ENCODE data around the gene MINK1.

Gene MINK1

DNA sequence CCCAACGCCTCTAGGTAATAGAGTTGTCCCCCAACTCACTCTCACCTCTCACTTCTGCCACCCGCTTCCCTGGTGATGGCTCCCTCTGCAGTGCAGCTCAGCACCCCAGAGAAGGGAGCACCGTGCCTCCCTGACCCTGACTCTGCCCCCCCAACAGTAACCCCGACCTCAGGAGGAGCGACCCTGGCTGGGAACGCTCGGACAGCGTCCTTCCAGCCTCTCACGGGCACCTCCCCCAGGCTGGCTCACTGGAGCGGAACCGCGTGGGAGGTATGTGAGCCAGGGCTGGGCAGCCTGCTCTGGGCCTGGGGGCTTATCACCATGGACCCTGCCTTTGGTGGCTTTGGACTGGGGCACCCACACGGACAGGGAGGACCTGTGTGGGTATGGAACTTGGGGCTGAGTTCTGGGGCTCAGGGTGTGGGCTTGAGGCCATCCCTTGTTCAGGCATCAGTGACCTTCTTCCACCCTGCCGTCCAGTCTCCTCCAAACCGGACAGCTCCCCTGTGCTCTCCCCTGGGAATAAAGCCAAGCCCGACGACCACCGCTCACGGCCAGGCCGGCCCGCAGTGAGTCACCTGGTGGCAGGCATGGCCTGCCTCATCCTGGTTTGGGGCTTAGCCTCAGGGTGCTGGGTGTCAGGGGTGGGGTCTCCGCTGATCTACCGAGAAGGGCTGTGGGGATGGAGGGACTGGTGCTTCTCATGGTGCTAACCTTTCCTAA is 59.5 kb downstream of the MINK1 start:
- H3K4me3 ChIP-seq (ENCODE audit: control insufficient read depth, low read depth, low read length): no peak overlapping the region
- DNase-seq (ENCODE audit: low read depth): no peak
- TF ChIP-seq, protein P1, sequence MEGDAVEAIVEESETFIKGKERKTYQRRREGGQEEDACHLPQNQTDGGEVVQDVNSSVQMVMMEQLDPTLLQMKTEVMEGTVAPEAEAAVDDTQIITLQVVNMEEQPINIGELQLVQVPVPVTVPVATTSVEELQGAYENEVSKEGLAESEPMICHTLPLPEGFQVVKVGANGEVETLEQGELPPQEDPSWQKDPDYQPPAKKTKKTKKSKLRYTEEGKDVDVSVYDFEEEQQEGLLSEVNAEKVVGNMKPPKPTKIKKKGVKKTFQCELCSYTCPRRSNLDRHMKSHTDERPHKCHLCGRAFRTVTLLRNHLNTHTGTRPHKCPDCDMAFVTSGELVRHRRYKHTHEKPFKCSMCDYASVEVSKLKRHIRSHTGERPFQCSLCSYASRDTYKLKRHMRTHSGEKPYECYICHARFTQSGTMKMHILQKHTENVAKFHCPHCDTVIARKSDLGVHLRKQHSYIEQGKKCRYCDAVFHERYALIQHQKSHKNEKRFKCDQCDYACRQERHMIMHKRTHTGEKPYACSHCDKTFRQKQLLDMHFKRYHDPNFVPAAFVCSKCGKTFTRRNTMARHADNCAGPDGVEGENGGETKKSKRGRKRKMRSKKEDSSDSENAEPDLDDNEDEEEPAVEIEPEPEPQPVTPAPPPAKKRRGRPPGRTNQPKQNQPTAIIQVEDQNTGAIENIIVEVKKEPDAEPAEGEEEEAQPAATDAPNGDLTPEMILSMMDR (IDR thresholded peaks at IDR 0.05; ENCODE audit: control insufficient read depth, insufficient read depth, low read depth, low read length, missing control alignments): no peak

DNA sequence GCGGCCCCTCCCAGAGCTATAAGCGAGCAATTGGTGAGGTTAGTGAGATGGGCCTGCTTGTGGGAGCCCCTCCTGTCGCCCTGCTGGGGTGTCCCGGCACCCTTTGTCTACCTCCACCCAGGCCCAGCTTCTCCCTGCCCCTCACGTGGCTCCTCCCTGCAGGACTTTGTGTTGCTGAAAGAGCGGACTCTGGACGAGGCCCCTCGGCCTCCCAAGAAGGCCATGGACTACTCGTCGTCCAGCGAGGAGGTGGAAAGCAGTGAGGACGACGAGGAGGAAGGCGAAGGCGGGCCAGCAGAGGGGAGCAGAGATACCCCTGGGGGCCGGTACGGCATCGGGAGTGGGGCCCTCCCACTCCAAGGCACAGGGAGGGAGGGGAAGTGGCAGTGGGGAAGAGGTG is 60.1 kb downstream of the MINK1 start:
- no peak for DNase-seq (ENCODE audit: low read depth)
- no peak overlapping the region for H3K4me3 ChIP-seq (ENCODE audit: control insufficient read depth, low read depth, low read length)
- TF ChIP-seq, protein P1 (IDR thresholded peaks at IDR 0.05; ENCODE audit: control insufficient read depth, insufficient read depth, low read depth, low read length, missing control alignments): no peak

DNA sequence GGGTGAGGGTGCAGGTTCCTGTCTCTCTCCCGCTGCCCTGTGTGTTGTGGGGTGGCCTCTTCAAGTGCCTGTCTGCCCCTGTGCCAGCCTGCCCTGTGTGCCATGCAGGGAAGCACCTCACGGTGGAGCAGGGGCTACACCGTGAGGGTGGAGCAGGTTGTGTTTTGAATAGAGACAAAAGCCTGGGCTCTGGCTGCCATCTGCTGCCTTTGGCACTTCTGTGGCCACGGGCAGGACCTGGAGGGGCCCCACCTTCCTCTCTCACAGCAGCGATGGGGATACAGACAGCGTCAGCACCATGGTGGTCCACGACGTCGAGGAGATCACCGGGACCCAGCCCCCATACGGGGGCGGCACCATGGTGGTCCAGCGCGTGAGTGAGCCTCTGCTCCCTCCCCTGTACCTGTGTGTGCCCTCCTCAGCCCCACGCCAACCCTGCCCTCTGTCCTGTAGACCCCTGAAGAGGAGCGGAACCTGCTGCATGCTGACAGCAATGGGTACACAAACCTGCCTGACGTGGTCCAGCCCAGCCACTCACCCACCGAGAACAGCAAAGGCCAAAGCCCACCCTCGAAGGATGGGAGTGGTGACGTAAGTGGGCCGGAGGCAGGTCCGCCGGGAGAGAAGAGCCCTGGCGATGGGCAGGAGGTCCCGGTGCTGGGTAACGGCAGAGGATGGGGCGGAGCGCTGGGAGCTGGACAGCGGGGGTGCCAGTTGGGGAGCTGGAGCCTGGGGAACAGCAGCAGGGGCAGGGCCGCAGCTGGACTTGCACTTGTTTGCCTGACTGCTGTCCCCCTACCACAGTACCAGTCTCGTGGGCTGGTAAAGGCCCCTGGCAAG is 60.8 kb downstream of the MINK1 start:
- H3K4me3 ChIP-seq (ENCODE audit: control insufficient read depth, low read depth, low read length): no peak overlapping the region
- DNase-seq (ENCODE audit: low read depth): no peak
- TF ChIP-seq, protein P1 (IDR thresholded peaks at IDR 0.05; ENCODE audit: control insufficient read depth, insufficient read depth, low read depth, low read length, missing control alignments): no peak

DNA sequence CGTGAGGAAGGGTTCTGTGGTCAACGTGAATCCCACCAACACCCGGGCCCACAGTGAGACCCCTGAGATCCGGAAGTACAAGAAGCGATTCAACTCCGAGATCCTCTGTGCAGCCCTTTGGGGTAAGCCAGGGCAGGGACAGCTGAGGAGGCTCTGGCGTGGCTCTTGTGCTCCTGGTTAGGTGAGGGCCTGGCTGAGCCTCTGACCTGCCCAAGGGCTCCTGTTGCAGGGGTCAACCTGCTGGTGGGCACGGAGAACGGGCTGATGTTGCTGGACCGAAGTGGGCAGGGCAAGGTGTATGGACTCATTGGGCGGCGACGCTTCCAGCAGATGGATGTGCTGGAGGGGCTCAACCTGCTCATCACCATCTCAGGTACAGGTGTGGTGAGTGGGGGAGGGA is 62.0 kb downstream of the MINK1 start:
- DNase-seq (ENCODE audit: low read depth): no peak
- H3K4me3 ChIP-seq (ENCODE audit: control insufficient read depth, low read depth, low read length): no peak overlapping the region
- TF ChIP-seq, protein P1 (IDR thresholded peaks at IDR 0.05; ENCODE audit: control insufficient read depth, insufficient read depth, low read depth, low read length, missing control alignments): no peak

DNA sequence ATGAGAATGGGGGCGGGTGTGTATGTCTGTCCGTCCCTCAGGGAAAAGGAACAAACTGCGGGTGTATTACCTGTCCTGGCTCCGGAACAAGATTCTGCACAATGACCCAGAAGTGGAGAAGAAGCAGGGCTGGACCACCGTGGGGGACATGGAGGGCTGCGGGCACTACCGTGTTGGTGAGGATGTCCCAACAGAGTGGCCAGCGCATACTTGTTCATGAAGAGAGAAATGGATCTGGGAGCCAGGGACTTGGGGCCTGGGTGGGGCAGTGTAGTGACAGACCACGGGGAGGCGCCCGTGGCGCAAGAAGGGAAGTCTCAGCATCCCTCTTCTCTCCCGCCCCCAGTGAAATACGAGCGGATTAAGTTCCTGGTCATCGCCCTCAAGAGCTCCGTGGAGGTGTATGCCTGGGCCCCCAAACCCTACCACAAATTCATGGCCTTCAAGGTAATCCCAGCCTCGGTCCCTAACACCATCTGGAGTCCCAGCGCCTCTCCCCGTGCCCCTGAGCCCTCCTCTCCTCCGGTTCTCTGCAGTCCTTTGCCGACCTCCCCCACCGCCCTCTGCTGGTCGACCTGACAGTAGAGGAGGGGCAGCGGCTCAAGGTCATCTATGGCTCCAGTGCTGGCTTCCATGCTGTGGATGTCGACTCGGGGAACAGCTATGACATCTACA is 62.7 kb downstream of the MINK1 start:
- H3K4me3 ChIP-seq (ENCODE audit: control insufficient read depth, low read depth, low read length): no peak overlapping the region
- DNase-seq (ENCODE audit: low read depth): no peak
- TF ChIP-seq, protein P1 (IDR thresholded peaks at IDR 0.05; ENCODE audit: control insufficient read depth, insufficient read depth, low read depth, low read length, missing control alignments): no peak

DNA sequence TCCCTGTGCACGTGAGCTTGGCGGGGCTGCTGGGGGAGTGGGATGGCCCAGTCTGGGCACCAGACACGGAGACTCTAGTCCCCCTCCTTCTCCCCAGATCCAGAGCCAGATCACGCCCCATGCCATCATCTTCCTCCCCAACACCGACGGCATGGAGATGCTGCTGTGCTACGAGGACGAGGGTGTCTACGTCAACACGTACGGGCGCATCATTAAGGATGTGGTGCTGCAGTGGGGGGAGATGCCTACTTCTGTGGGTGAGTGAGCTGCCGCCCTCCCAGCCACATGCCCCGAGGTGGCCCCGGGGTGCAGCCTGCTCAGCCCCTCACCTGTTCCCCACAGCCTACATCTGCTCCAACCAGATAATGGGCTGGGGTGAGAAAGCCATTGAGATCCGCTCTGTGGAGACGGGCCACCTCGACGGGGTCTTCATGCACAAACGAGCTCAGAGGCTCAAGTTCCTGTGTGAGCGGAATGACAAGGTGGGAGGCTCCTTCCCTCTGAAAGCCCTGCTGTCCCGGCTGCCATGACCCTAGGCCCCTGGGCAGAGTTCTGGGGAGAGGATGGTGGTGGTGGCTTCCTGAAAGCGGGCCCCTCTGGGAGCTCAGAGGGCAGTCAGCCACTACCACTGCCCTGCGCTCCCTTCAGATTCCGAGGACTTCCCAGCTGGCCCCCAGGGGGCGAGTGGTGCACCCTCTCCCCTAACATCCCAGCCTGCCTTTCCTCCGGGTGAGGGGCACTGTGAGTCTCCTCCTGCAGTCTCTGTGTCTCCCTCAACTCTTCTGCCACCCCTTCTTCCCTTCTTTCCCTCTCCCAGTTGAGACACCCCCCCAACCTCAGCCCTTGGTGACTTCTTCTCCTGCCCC is 63.4 kb downstream of the MINK1 start:
- DNase-seq (ENCODE audit: low read depth): no peak
- H3K4me3 ChIP-seq (ENCODE audit: control insufficient read depth, low read depth, low read length): no peak overlapping the region
- TF ChIP-seq, protein P1 (IDR thresholded peaks at IDR 0.05; ENCODE audit: control insufficient read depth, insufficient read depth, low read depth, low read length, missing control alignments): no peak
